Caki2 (cell line): ENCODE results near the gene KLHL29. TPM values are rescaled to one million over a fixed set of nuclear protein-coding genes. Genes with fewer than 3 reads are reported as not detected.

Source experiments
- DNase-seq: peaks from one replicate; pipeline ENCODE4 v3.0.0-alpha.2; 2015; ENCODE audit warnings: low read depth
- in situ Hi-C: cut with HindIII; loops from 2 replicates; pipeline ENCODE4 v1.10.0; 2016; ENCODE audit warnings: low sequenced_read_pairs, low pct_unique_long_range_greater_than_20kb, mixed read lengths
- total RNA-seq: library from RNA; depleted of rRNA; stranded (reverse); fragments of >200 nt; shearing (Covaris generic); gene quantifications from 2 replicates; pipeline ENCODE4 v1.2.3, GENCODE V29; 2014; ENCODE audit warnings: low replicate concordance

The KLHL29 gene
- total RNA-seq, 1 experiment from 2014 or later = 1.4 TPM

GRCh38 chr2:23414106-23414505 is 29.1 kb downstream of the KLHL29 start:
- in situ Hi-C loops = no loop called here
- DNase-seq = no peak

GRCh38 chr2:23414871-23415270 is 29.9 kb downstream of the KLHL29 start:
- DNase-seq = no peak
- in situ Hi-C loops = no loop called here

- in situ Hi-C loops = no loop called here
- no peak for DNase-seq
Measured at GRCh38 chr2:23417310-23417709, 32.3 kb downstream of the KLHL29 start.

GRCh38 chr2:23418056-23418455 is 33.1 kb downstream of the KLHL29 start:
- in situ Hi-C loops = no loop called here
- DNase-seq = no peak

GRCh38 chr2:23418461-23418911 is 33.5 kb downstream of the KLHL29 start:
- DNase-seq = no peak
- in situ Hi-C loops = no loop called here

- in situ Hi-C loops = no loop called here
Measured at GRCh38 chr2:23419171-23420090, 34.5 kb downstream of the KLHL29 start.

GRCh38 chr2:23420091-23420839 is 35.3 kb downstream of the KLHL29 start:
- in situ Hi-C loops = no loop called here
- no peak for DNase-seq

More at GRCh38 chr2:23419171-23420090, 34.5 kb downstream of the KLHL29 start:
- no peak for DNase-seq

GRCh38 chr2:23420840-23421476 is 36.0 kb downstream of the KLHL29 start:
- DNase-seq = no peak
- in situ Hi-C loops = no loop called here

- in situ Hi-C loops = no loop called here
- DNase-seq = no peak
Measured at GRCh38 chr2:23422089-23423061, 37.4 kb downstream of the KLHL29 start.

GRCh38 chr2:23423062-23423872 is 38.3 kb downstream of the KLHL29 start:
- no peak for DNase-seq
- in situ Hi-C loops = no loop called here

GRCh38 chr2:23423873-23424680 is 39.1 kb downstream of the KLHL29 start:
- in situ Hi-C loops = no loop called here
- DNase-seq = no peak

- in situ Hi-C loops = no loop called here
- DNase-seq = no peak
Measured at GRCh38 chr2:23425338-23425871, 40.4 kb downstream of the KLHL29 start.

- in situ Hi-C loops = no loop called here
- DNase-seq = no peak
Measured at GRCh38 chr2:23425885-23426262, 40.9 kb downstream of the KLHL29 start.

GRCh38 chr2:23426263-23426905 is 41.4 kb downstream of the KLHL29 start:
- in situ Hi-C loops = no loop called here
- no peak for DNase-seq

- no peak for DNase-seq
- in situ Hi-C loops = no loop called here
Measured at GRCh38 chr2:23427350-23427749, 42.4 kb downstream of the KLHL29 start.

GRCh38 chr2:23427976-23428375 is 43.0 kb downstream of the KLHL29 start:
- DNase-seq = no peak
- in situ Hi-C loops = no loop called here
